Measurements from ENCODE around the gene PLOD2. TPM values are rescaled to one million over a fixed set of nuclear protein-coding genes. Genes with fewer than 3 reads are reported as not detected.

Gene PLOD2
- total RNA-seq, 1 donor from 2014 or later: not detected

- ATAC-seq (ENCODE audit: low read depth) (no peak), DNase-seq (no peak)
- no peaks in the 10 kb centered on the region for H3K9me3 Mint-ChIP-seq
- ChIA-PET CTCF (no interaction called here), POLR2A (no interaction called here)
- no peak for TF ChIP-seq CTCF (IDR thresholded peaks at IDR 0.05)
- H3K36me3 Mint-ChIP-seq (ENCODE audit: low read depth): no peaks in the 10 kb centered on the region
- H3K27ac Mint-ChIP-seq: no peak overlapping the region
- peaks cover 29% of the 10 kb centered on the region for H3K27me3 Mint-ChIP-seq
- peaks cover 15% of the 10 kb centered on the region for H3K4me1 Mint-ChIP-seq
- no peak overlapping the region for H3K4me3 Mint-ChIP-seq
- intact Hi-C loops (cut with micrococcal nuclease): no loop called here
Observed at GRCh38 chr3:146164071-146164470, 3.1 kb upstream of the PLOD2 start.

GRCh38 chr3:146163584-146163983, 2.6 kb upstream of the PLOD2 start:
- TF ChIP-seq CTCF (IDR thresholded peaks at IDR 0.05): no peak
- CTCF ChIA-PET: interaction anchor here (1.5 kb wide), 1 partner anchor 26 kb away, joined by 3 read pairs; no protein-coding TSS in a partner anchor
- no peak for ATAC-seq (ENCODE audit: low read depth)
- H3K4me3 Mint-ChIP-seq: no peak overlapping the region
- peaks cover 15% of the 10 kb centered on the region for H3K4me1 Mint-ChIP-seq
- intact Hi-C loops (cut with micrococcal nuclease): no loop called here
- no peaks in the 10 kb centered on the region for H3K9me3 Mint-ChIP-seq
- peaks cover 32% of the 10 kb centered on the region for H3K27me3 Mint-ChIP-seq
- no peaks in the 10 kb centered on the region for H3K36me3 Mint-ChIP-seq (ENCODE audit: low read depth)
- no peak overlapping the region for H3K27ac Mint-ChIP-seq
- DNase-seq: no peak
- POLR2A ChIA-PET: no interaction called here

GRCh38 chr3:146162561-146162960, 1.6 kb upstream of the PLOD2 start:
- POLR2A ChIA-PET: no interaction called here
- DNase-seq: no peak
- CTCF ChIA-PET: interaction anchor here (1.5 kb wide), 1 partner anchor 27 kb away, joined by 3 read pairs; no protein-coding TSS in a partner anchor
- Mint-ChIP-seq H3K27ac (no peak overlapping the region), H3K4me1 (peaks cover 15% of the 10 kb centered on the region), H3K36me3 (ENCODE audit: low read depth) (no peaks in the 10 kb centered on the region), H3K27me3 (peaks cover 35% of the 10 kb centered on the region), H3K9me3 (no peaks in the 10 kb centered on the region), H3K4me3 (no peak overlapping the region)
- TF ChIP-seq CTCF (IDR thresholded peaks at IDR 0.05): no peak
- intact Hi-C loops (cut with micrococcal nuclease): no loop called here
- no peak for ATAC-seq (ENCODE audit: low read depth)

- H3K27ac Mint-ChIP-seq: no peak overlapping the region
- no peaks in the 10 kb centered on the region for H3K9me3 Mint-ChIP-seq
- intact Hi-C loops (cut with micrococcal nuclease): no loop called here
- H3K27me3 Mint-ChIP-seq: peaks cover 37% of the 10 kb centered on the region
- ATAC-seq (ENCODE audit: low read depth): no peak
- peak overlapping the region; percentile 33 for H3K4me3 Mint-ChIP-seq
- no peaks in the 10 kb centered on the region for H3K36me3 Mint-ChIP-seq (ENCODE audit: low read depth)
- H3K4me1 Mint-ChIP-seq: peaks cover 15% of the 10 kb centered on the region
- POLR2A ChIA-PET: no interaction called here
- no peak for TF ChIP-seq CTCF (IDR thresholded peaks at IDR 0.05)
- no peak for DNase-seq
- CTCF ChIA-PET: no interaction called here
Observed at GRCh38 chr3:146161663-146162002, 649 bp upstream of the PLOD2 start.

GRCh38 chr3:146160321-146160963, 542 bp downstream of the PLOD2 start:
- Mint-ChIP-seq H3K27ac (no peak overlapping the region), H3K36me3 (ENCODE audit: low read depth) (no peaks in the 10 kb centered on the region), H3K27me3 (peaks cover 37% of the 10 kb centered on the region), H3K9me3 (no peaks in the 10 kb centered on the region), H3K4me3 (peak overlapping the region; percentile 33), H3K4me1 (peaks cover 15% of the 10 kb centered on the region)
- intact Hi-C loops (cut with micrococcal nuclease): no loop called here
- POLR2A ChIA-PET: no interaction called here
- no peak for DNase-seq
- no peak for TF ChIP-seq CTCF (IDR thresholded peaks at IDR 0.05)
- no peak for ATAC-seq (ENCODE audit: low read depth)
- CTCF ChIA-PET: no interaction called here

Measured in activated B cell treated with CpG ODN at 0.5 μM for 24 hours (primary cell).